Activated naive CD8-positive, alpha-beta T cell treated with anti-CD3 and anti-CD28 coated beads, Interleukin-2, amount 50 U/mL, for 16 hours (primary cell): Measurements from ENCODE around the gene INHBB.
"Not testable (repeated sequence)": the region's sequence is repeated elsewhere in the genome, so short reads cannot be mapped to it uniquely, and the experiment has no call there.

Source experiments
- DNase-seq: peaks from one replicate; pipeline ENCODE4 v3.0.0-alpha.2; 2020; ENCODE audit warnings: low read depth, low spot score

INHBB gene

GRCh38 chr2:120379916-120380893 is 34.3 kb downstream of the INHBB start:
- no peak for DNase-seq

- DNase-seq, result no peak
Measured at GRCh38 chr2:120381192-120381591, 35.3 kb downstream of the INHBB start.

- no peak for DNase-seq
Measured at GRCh38 chr2:120381661-120382060, 35.7 kb downstream of the INHBB start.

GRCh38 chr2:120382541-120383144 is 36.7 kb downstream of the INHBB start:
- DNase-seq, result no peak

- DNase-seq, result no peak
Measured at GRCh38 chr2:120383191-120383590, 37.3 kb downstream of the INHBB start.

GRCh38 chr2:120383631-120384340 is 37.9 kb downstream of the INHBB start:
- no peak for DNase-seq

- DNase-seq, result no peak
Measured at GRCh38 chr2:120384486-120385354, 38.8 kb downstream of the INHBB start.

GRCh38 chr2:120385355-120386127 is 39.6 kb downstream of the INHBB start:
- DNase-seq, result no peak

- DNase-seq, result no peak
Measured at GRCh38 chr2:120388222-120389035, 42.5 kb downstream of the INHBB start.

- no peak for DNase-seq
Measured at GRCh38 chr2:120389036-120389391, 43.1 kb downstream of the INHBB start.

GRCh38 chr2:120390381-120391055 is 44.6 kb downstream of the INHBB start:
- no peak for DNase-seq

GRCh38 chr2:120391382-120391781 is 45.4 kb downstream of the INHBB start:
- DNase-seq, result not testable (repeated sequence)

GRCh38 chr2:120391911-120392665 is 46.2 kb downstream of the INHBB start:
- no peak for DNase-seq

- DNase-seq, result no peak
Measured at GRCh38 chr2:120392923-120393322, 47.0 kb downstream of the INHBB start.

GRCh38 chr2:120393456-120393855 is 47.5 kb downstream of the INHBB start:
- DNase-seq, result no peak

GRCh38 chr2:120394764-120395163 is 48.8 kb downstream of the INHBB start:
- DNase-seq, result no peak

GRCh38 chr2:120395221-120396012 is 49.5 kb downstream of the INHBB start:
- DNase-seq, result no peak
